Stimulated activated naive CD4-positive, alpha-beta T cell (primary cell): ENCODE measurements around the gene DUS4L.

ENCODE experiments used
- DNase-seq, 6 experiments: peaks; one replicate each; lab custom pipeline; 2025; lab: John Stamatoyannopoulos, UW

DUS4L gene

GRCh38 chr7:107615910-107616680 lies 52.3 kb downstream of the DUS4L start:
- DNase-seq: no peak

GRCh38 chr7:107622429-107622828 lies 58.7 kb downstream of the DUS4L start:
- DNase-seq: no peak

- DNase-seq: no peak
Observed at GRCh38 chr7:107622894-107623293, 59.1 kb downstream of the DUS4L start.

GRCh38 chr7:107627002-107627401 lies 63.2 kb downstream of the DUS4L start:
- no peak for DNase-seq
